Fibroblast of mammary gland (primary cell): ENCODE results near the gene JAKMIP2.

Experiments
- DNase-seq: peaks from one replicate; pipeline ENCODE4 v3.0.0-alpha.2; 2010; ENCODE audit warnings: low read depth
- H3K4me3 ChIP-seq: 2 replicates; pipeline ENCODE4 v1.5.1; 2011; ENCODE audit warnings: low read depth, mild to moderate bottlenecking, low read length, moderate library complexity; ENCODE audit not compliant: control insufficient read depth
- CTCF ChIP-seq: conservative IDR thresholded peaks from 2 replicates; pipeline ENCODE4 v1.5.1; 2011; ENCODE audit warnings: low read depth, low read length, inconsistent platforms; ENCODE audit not compliant: control insufficient read depth, insufficient read depth

The JAKMIP2 gene

GRCh38 chr5:147565524-147565923 is 217.0 kb downstream of the JAKMIP2 start:
- H3K4me3 ChIP-seq = no peak overlapping the region
- no peak for TF ChIP-seq CTCF
- DNase-seq = peak; percentile 80

GRCh38 chr5:147564124-147564486 is 218.4 kb downstream of the JAKMIP2 start:
- no peak for DNase-seq
- TF ChIP-seq CTCF = no peak

GRCh38 chr5:147563466-147564123 is 218.9 kb downstream of the JAKMIP2 start:
- H3K4me3 ChIP-seq = no peak overlapping the region
- no peak for DNase-seq
- TF ChIP-seq CTCF = no peak

More at GRCh38 chr5:147564124-147564486, 218.4 kb downstream of the JAKMIP2 start:
- H3K4me3 ChIP-seq = no peak overlapping the region

GRCh38 chr5:147561435-147561834 is 221.1 kb downstream of the JAKMIP2 start:
- DNase-seq = no peak
- TF ChIP-seq CTCF = no peak
- H3K4me3 ChIP-seq = no peak overlapping the region

GRCh38 chr5:147560718-147561331 is 221.7 kb downstream of the JAKMIP2 start:
- no peak for TF ChIP-seq CTCF
- DNase-seq = no peak
- H3K4me3 ChIP-seq = no peak overlapping the region

- no peak overlapping the region for H3K4me3 ChIP-seq
- DNase-seq = no peak
- peak; percentile 14 for TF ChIP-seq CTCF
Measured at GRCh38 chr5:147559749-147560148, 222.8 kb downstream of the JAKMIP2 start.
